ENCODE results near the gene GPR162. TPM values are rescaled to one million over a fixed set of nuclear protein-coding genes. Genes with fewer than 3 reads are reported as not detected.

GPR162 gene
- polyA plus RNA-seq (2011; rRNA removed) (1.8 TPM in 2 replicates), polyA plus RNA-seq (2017; fragmentation: RNase III; extraction: RNeasy Plus Mini Kit Qiagen cat#74134 plus additional on column Dnase treatment) (1.7 to 2.4 TPM (median 1.7 TPM) in 3 replicates), polyA minus RNA-seq (2011; rRNA and poly(A)+ RNA removed) (1.6 and 1.7 TPM in 2 replicates)
- 2.0 and 2.8 TPM in 2 replicates for polyA plus RNA-seq (2012; cell fraction: cytosol; rRNA removed)
- polyA plus RNA-seq (2012; cell fraction: nucleus; rRNA removed) = 5.3 and 5.6 TPM in 2 replicates

GRCh38 chr12:6821591-6822425 lies at the start of gene GPR162:
GPR162 (plus strand) TSS chr12:6821821; CDS start chr12:6823899, 2,078 bp downstream.
- H3K9me3 ChIP-seq = no peaks in the 10 kb centered on the region
- H3K4me3 ChIP-seq = peak within 1 kb of the TSS; percentile 55
- ChIA-PET CTCF (interaction anchor here (0.6 to 29.8 kb wide), 7 partner anchors 10 to 252 kb away, joined by 3 to 306 read pairs (median 78); partner anchors contain the start of genes CD4 and MLF2), POLR2A (interaction anchor here (1.0 to 2.1 kb wide), 3 partner anchors 8 to 69 kb away, joined by 3 to 9 read pairs (median 4); partner anchors contain the start of genes MLF2 and USP5)
- H3K27ac ChIP-seq = peak within 1 kb of the TSS; percentile 76 to 87
- FAIRE-seq = no peak
- TF ChIP-seq PHF8 (IDR thresholded peaks at IDR 0.05; ENCODE audit: borderline replicate concordance, low read depth) = no peak
- TF ChIP-seq POLR2A (IDR thresholded peaks at IDR 0.05; ENCODE audit: low read length) = peak; percentile 7; the same call in 1 of the 2 replicates
- peaks cover 12% of the 10 kb centered on the region for H3K4me1 ChIP-seq
- DNase-seq (ENCODE audit: low read depth in 1 of 2, low spot score in 1 of 2) = peak; percentile 35 to 43
- ATAC-seq = peak; percentile 34 to 37
- under 1% methylated on average over 18 of the region's 28 CpGs for WGBS (ENCODE audit: missing lambda C conversion rate)
- H3K4me2 ChIP-seq = peak within 1 kb of the TSS; percentile 100

GRCh38 chr12:6772331-6772695 lies 49.3 kb upstream of the GPR162 start, which contains the start of gene LAG3:
LAG3 (plus strand) TSS chr12:6772520; CDS start chr12:6772853, 333 bp downstream.
- ATAC-seq (peak in 1 of 2 experiments; percentile 3; a peak in 1 of 6 replicates), FAIRE-seq (no peak), DNase-seq (ENCODE audit: low read depth in 1 of 2, low spot score in 1 of 2) (no peak)
- peak within 1 kb of the TSS; percentile 26; the same call in 1 of the 3 replicates for H3K4me2 ChIP-seq
- H3K27ac ChIP-seq = peak within 1 kb of the TSS in 1 of 2 experiments; percentile 7; a peak in 2 of 6 replicates
- H3K9me3 ChIP-seq = no peaks in the 10 kb centered on the region
- H3K4me1 ChIP-seq = peaks cover 49% of the 10 kb centered on the region
- TF ChIP-seq FOSB (CRISPR knock-in tag; IDR thresholded peaks at IDR 0.05) (no peak), KDM1A (IDR thresholded peaks at IDR 0.05; ENCODE audit: low read depth) (no peak), TFCP2L1 (CRISPR knock-in tag; IDR thresholded peaks at IDR 0.05) (no peak), SMC3 (IDR thresholded peaks at IDR 0.05) (no peak), REST (IDR thresholded peaks at IDR 0.05) (no peak), ESRRA (IDR thresholded peaks at IDR 0.05; ENCODE audit: borderline replicate concordance, low read length) (no peak), USF2 (IDR thresholded peaks at IDR 0.05) (no peak), ATOH8 (CRISPR knock-in tag; IDR thresholded peaks at IDR 0.05; ENCODE audit: low read depth) (no peak), ZFP36 (IDR thresholded peaks at IDR 0.05; ENCODE audit: borderline replicate concordance, partially characterized antibody) (no peak), EHF (CRISPR knock-in tag; IDR thresholded peaks at IDR 0.05) (no peak), CEBPB (IDR thresholded peaks at IDR 0.05) (no peak), FOSL2 (IDR thresholded peaks at IDR 0.05) (no peak), FOSL2 (CRISPR knock-in tag; IDR thresholded peaks at IDR 0.05) (no peak), HES2 (IDR thresholded peaks at IDR 0.05) (no peak)
- CTCF ChIA-PET = interaction anchor here (1.3 to 26.0 kb wide), 5 partner anchors 10 to 218 kb away, joined by 4 to 670 read pairs (median 10); partner anchors contain the start of genes CD4 and MLF2
- H3K4me3 ChIP-seq = no peak within 1 kb of the TSS
- 68% methylated on average over 9 of the region's 15 CpGs for WGBS (ENCODE audit: missing lambda C conversion rate)
- POLR2A ChIA-PET = no interaction called here
